ENCODE results near the gene GNAS-AS1.

Gene GNAS-AS1

GRCh38 chr20:58855506-58856389 is 5.0 kb upstream of the GNAS-AS1 start:
- DNase-seq, result no peak

GRCh38 chr20:58854638-58855471 is 4.2 kb upstream of the GNAS-AS1 start:
- DNase-seq, result no peak

GRCh38 chr20:58853976-58854637 is 3.4 kb upstream of the GNAS-AS1 start:
- no peak for DNase-seq

GRCh38 chr20:58853466-58853865 is 2.8 kb upstream of the GNAS-AS1 start:
- no peak for DNase-seq

GRCh38 chr20:58852543-58853271 is 2.0 kb upstream of the GNAS-AS1 start, which contains the start of gene GNAS:
Gene GNAS (plus strand): TSS chr20:58852716.
- DNase-seq, result no peak

- no peak for DNase-seq
Observed at GRCh38 chr20:58851969-58852458, 1.3 kb upstream of the GNAS-AS1 start.

GRCh38 chr20:58851221-58851968 is 693 bp upstream of the GNAS-AS1 start:
- DNase-seq, result no peak

- no peak for DNase-seq
Observed at GRCh38 chr20:58847463-58847862, 3.2 kb downstream of the GNAS-AS1 start.

GRCh38 chr20:58845706-58846105 is 5.0 kb downstream of the GNAS-AS1 start:
- no peak for DNase-seq

- DNase-seq, result no peak
Observed at GRCh38 chr20:58843128-58843556, 7.6 kb downstream of the GNAS-AS1 start.

GRCh38 chr20:58842276-58842675 is 8.4 kb downstream of the GNAS-AS1 start:
- DNase-seq, result no peak

GRCh38 chr20:58841539-58842264 is 9.0 kb downstream of the GNAS-AS1 start:
- no peak for DNase-seq

- no peak for DNase-seq
Observed at GRCh38 chr20:58840816-58841538, 9.7 kb downstream of the GNAS-AS1 start.

GRCh38 chr20:58839991-58840747 is 10.5 kb downstream of the GNAS-AS1 start:
- no peak for DNase-seq

GRCh38 chr20:58839474-58839874 is 11.2 kb downstream of the GNAS-AS1 start:
- DNase-seq, result no peak

- no peak for DNase-seq
Observed at GRCh38 chr20:58838174-58838573, 12.5 kb downstream of the GNAS-AS1 start.

- DNase-seq, result no peak
Observed at GRCh38 chr20:58837717-58838116, 13.0 kb downstream of the GNAS-AS1 start.

- DNase-seq, result no peak
Observed at GRCh38 chr20:58836616-58837204, 14.0 kb downstream of the GNAS-AS1 start.

GRCh38 chr20:58835231-58835630 is 15.5 kb downstream of the GNAS-AS1 start:
- DNase-seq, result no peak

Measured in NCI-H1694 (cell line).